Activated CD4-positive, alpha-beta T cell treated with anti-CD3 and anti-CD28 coated beads, Interleukin-2, amount 10 ng/mL, durations not matched to agents 24 days and 14 days (primary cell): Measurements from ENCODE around the gene MYLIP. TPM values are rescaled to one million over a fixed set of nuclear protein-coding genes. Genes with fewer than 3 reads are reported as not detected.
A peak's percentile ranks its signal among the peaks of the same experiment; 100 is the strongest.

Experiments used
- DNase-seq: peaks from one replicate; pipeline ENCODE4 v3.0.0; 2022
- H3K27ac Mint-ChIP-seq: one replicate; pipeline ENCODE4 v1.8.0; 2022; ENCODE audit warnings: mild to moderate bottlenecking, mixed read lengths
- H3K27me3 Mint-ChIP-seq: one replicate; pipeline ENCODE4 v1.8.0; 2022; ENCODE audit warnings: mixed read lengths
- H3K36me3 Mint-ChIP-seq: one replicate; pipeline ENCODE4 v1.8.0; 2022; ENCODE audit warnings: low read depth, mild to moderate bottlenecking, mixed read lengths
- H3K4me1 Mint-ChIP-seq: one replicate; pipeline ENCODE4 v1.8.0; 2021; ENCODE audit warnings: mixed read lengths
- H3K4me3 Mint-ChIP-seq: one replicate; pipeline ENCODE4 v1.8.0; 2022; ENCODE audit warnings: mild to moderate bottlenecking, moderate library complexity, mixed read lengths
- H3K9me3 Mint-ChIP-seq: one replicate; pipeline ENCODE4 v1.8.0; 2021; ENCODE audit warnings: mixed read lengths
- intact Hi-C: fragments of 100-400 bp; cut with micrococcal nuclease; formaldehyde crosslinking; loops from one replicate; pipeline ENCODE4 v1.15.1; 2023
- total RNA-seq: library from RNA; stranded (reverse); gene quantifications from 2 replicates; pipeline ENCODE4 v1.2.3, GENCODE V29; 2022

MYLIP gene
- total RNA-seq, 1 donor from 2014 or later = 18.5 TPM

- Mint-ChIP-seq H3K4me1 (peaks cover 57% of the 10 kb centered on the region), H3K27me3 (no peaks in the 10 kb centered on the region), H3K4me3 (peak overlapping the region; percentile 71), H3K27ac (peak overlapping the region; percentile 93), H3K9me3 (peaks cover 3% of the 10 kb centered on the region), H3K36me3 (peaks cover 46% of the 10 kb centered on the region)
- intact Hi-C loops = loop anchor here (2.0 to 10.0 kb wide), 6 partner anchors 41 to 627 kb away; partner anchors contain the start of gene ATXN1
- no peak for DNase-seq
These were observed 8.5 kb downstream of the MYLIP start for GRCh38 chr6:16137451-16137801.

DNA sequence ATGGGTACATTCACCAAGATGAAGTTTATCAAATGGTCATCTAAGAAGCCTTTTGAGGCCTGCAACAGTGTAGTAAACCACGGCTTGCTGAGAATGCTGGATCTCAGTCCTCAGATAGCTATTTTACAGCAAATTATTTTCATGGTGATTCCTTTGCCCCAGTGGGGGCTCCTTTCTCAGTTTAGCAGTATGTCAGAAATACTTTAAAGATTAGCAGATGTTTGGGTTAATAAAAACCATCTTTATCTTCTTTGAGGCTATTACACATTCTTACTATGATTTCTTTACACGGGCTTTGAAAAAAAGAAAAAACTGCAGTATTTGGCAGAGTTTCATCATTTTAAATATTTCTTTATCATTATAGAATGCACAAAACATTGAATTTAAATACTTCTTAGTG, 10.7 kb downstream of the MYLIP start:
- Mint-ChIP-seq H3K36me3 (peaks cover 50% of the 10 kb centered on the region), H3K27me3 (no peaks in the 10 kb centered on the region), H3K4me3 (no peak overlapping the region), H3K9me3 (peaks cover 3% of the 10 kb centered on the region), H3K4me1 (peaks cover 40% of the 10 kb centered on the region), H3K27ac (no peak overlapping the region)
- intact Hi-C loops = loop anchor here (5.0 to 10.0 kb wide), 3 partner anchors 183 to 625 kb away; partner anchors contain the start of gene ATXN1
- DNase-seq = no peak

DNA sequence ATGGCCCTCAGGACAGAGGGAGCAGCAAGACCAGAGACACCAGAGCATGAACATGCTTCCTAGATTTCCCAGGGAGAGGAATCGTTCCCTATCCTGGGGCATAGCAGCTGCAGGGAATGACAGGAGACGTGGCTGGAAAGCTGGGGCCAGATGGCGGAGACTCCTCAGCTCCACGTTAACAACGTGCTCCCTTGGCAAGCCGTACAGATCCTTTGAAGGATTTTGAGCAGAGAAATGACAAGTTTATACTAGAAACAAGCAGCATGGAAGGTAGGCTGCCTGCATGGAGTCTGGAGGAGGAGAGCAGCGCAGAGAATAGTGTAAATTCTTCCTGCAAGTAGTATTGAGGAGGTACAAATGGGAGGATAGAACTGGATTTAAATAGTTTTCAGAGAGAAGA, 11.7 kb downstream of the MYLIP start:
- no peak for DNase-seq
- H3K9me3 Mint-ChIP-seq = peaks cover 3% of the 10 kb centered on the region
- no peak overlapping the region for H3K27ac Mint-ChIP-seq
- peaks cover 55% of the 10 kb centered on the region for H3K36me3 Mint-ChIP-seq
- peaks cover 32% of the 10 kb centered on the region for H3K4me1 Mint-ChIP-seq
- H3K27me3 Mint-ChIP-seq = no peaks in the 10 kb centered on the region
- intact Hi-C loops = no loop called here
- H3K4me3 Mint-ChIP-seq = no peak overlapping the region

DNA sequence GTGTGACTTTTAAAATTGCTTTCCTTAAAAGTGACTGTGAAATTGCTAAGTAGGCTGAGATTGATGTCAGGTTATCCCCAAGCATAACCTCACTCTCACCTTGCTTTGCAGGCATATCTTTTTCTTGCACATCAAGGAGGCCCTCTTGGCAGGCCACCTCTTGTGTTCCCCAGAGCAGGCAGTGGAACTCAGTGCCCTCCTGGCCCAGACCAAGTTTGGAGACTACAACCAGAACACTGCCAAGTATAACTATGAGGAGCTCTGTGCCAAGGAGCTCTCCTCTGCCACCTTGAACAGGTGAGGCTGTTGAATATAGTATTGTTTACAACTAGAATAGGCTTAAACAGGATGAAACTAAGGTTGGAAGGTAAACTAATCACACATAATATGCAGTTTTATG, 12.6 kb downstream of the MYLIP start:
- Mint-ChIP-seq H3K4me3 (no peak overlapping the region), H3K36me3 (peaks cover 63% of the 10 kb centered on the region), H3K9me3 (peaks cover 3% of the 10 kb centered on the region), H3K27me3 (no peaks in the 10 kb centered on the region), H3K27ac (no peak overlapping the region), H3K4me1 (peaks cover 26% of the 10 kb centered on the region)
- no peak for DNase-seq
- intact Hi-C loops = no loop called here

GRCh38 chr6:16145038-16145437, 16.2 kb downstream of the MYLIP start:
- DNase-seq = no peak
- Mint-ChIP-seq H3K9me3 (peaks cover 3% of the 10 kb centered on the region), H3K27ac (no peak overlapping the region), H3K4me1 (peaks cover 11% of the 10 kb centered on the region), H3K4me3 (no peak overlapping the region), H3K27me3 (no peaks in the 10 kb centered on the region), H3K36me3 (peaks cover 83% of the 10 kb centered on the region)
- intact Hi-C loops = no loop called here

- Mint-ChIP-seq H3K36me3 (peaks cover 82% of the 10 kb centered on the region), H3K9me3 (peaks cover 3% of the 10 kb centered on the region), H3K4me1 (peaks cover 7% of the 10 kb centered on the region), H3K27ac (no peak overlapping the region), H3K27me3 (no peaks in the 10 kb centered on the region), H3K4me3 (no peak overlapping the region)
- no peak for DNase-seq
- intact Hi-C loops = no loop called here
These were observed 17.1 kb downstream of the MYLIP start for GRCh38 chr6:16146028-16146427.

- Mint-ChIP-seq H3K27ac (no peak overlapping the region), H3K4me1 (peaks cover 7% of the 10 kb centered on the region), H3K9me3 (peaks cover 3% of the 10 kb centered on the region), H3K36me3 (peaks cover 83% of the 10 kb centered on the region), H3K4me3 (no peak overlapping the region), H3K27me3 (no peaks in the 10 kb centered on the region)
- intact Hi-C loops = no loop called here
- no peak for DNase-seq
These were observed 17.7 kb downstream of the MYLIP start for GRCh38 chr6:16146527-16146955.

DNA sequence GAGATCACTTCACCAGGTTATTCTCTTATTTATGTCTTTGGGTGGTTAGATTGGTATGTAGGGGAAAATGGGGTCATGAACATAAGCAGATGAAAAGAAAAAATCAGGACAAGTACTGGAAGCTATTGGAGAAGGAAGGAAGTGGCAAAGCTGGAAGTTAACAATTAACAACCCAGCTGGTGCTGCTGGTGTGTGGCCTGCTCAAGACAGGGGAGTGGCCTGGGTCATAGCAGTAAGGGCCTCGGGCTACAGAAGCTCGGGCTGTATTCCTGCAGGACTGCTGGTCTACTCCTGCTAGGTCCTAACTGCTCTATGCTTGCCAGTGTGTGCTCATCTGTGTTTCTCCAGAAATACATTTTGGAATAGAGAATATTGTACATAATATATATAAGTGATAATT, 19.6 kb downstream of the MYLIP start:
- Mint-ChIP-seq H3K9me3 (no peaks in the 10 kb centered on the region), H3K36me3 (peaks cover 80% of the 10 kb centered on the region), H3K4me3 (no peak overlapping the region), H3K4me1 (peaks cover 9% of the 10 kb centered on the region), H3K27ac (no peak overlapping the region), H3K27me3 (no peaks in the 10 kb centered on the region)
- no peak for DNase-seq
- intact Hi-C loops = no loop called here

DNA sequence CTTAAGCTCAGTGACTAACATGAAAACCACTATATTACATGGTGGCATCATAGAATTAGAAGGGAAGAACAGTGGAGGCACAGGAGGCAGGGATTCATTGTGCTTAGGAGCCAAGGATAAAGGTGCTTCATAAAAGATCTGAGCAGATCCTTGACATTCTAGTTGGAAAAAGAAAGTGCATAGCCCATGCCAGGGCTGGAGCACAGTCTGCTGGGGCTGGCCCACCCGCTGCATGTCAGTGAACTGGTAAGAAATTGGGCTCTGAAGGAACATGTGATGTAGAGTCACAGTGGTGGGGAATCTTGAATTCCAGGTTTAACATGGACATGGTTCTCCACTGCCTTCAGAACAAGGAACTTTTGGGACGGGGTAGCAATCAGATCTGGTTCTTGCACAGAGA, 20.4 kb downstream of the MYLIP start:
- H3K36me3 Mint-ChIP-seq = peaks cover 79% of the 10 kb centered on the region
- no peak overlapping the region for H3K27ac Mint-ChIP-seq
- no peak overlapping the region for H3K4me3 Mint-ChIP-seq
- no peaks in the 10 kb centered on the region for H3K9me3 Mint-ChIP-seq
- H3K27me3 Mint-ChIP-seq = no peaks in the 10 kb centered on the region
- H3K4me1 Mint-ChIP-seq = peaks cover 9% of the 10 kb centered on the region
- DNase-seq = no peak
- intact Hi-C loops = no loop called here

DNA sequence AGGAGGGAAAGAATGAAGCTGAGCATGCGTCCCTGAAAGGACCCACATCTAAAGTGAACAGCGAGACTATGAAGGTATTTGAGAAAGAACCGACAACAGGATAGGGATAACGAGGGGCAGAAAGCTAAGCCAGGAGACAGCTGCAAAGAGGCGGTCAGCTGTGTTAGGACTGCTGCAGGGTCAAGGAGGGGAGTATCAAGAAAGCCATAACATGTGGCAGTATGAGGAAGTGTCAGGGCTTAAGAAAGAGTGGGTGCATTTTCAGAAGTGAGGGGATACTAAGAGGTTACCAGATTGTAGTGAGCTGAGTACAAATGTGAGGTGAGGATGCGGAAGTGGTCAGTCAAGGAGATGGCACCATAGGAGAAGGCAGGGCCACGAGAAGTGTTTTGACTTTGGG, 21.2 kb downstream of the MYLIP start:
- no peaks in the 10 kb centered on the region for H3K27me3 Mint-ChIP-seq

DNA sequence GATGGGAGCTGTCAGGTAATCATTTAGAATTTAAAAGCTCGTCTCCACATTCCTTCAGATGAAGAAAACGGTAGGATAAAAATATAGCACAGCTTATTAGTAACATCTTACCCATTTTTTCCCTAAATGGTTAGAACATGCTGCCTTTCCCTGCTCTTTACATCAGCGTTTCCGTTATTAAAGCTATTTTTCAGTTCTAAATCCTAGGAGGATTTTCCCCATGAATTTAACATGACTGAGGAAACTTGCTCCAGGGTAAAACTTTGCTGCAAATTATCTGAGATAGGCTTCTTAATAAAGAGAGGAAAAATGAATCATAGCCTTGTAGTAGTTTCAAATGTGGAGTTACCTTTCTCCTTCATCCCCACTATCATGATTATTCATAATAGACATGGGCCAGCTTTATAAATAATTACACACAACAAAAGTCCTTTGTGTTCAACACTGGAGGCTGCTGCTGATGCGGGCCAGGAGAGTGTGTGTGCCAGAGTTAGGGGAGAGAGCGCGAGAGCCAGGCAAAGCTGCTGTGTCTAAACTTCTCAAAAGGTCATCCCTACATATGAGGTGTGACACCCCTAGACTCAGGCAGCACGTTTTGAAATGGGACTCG, 24.4 kb downstream of the MYLIP start:
- Mint-ChIP-seq H3K36me3 (peaks cover 75% of the 10 kb centered on the region), H3K27ac (no peak overlapping the region), H3K27me3 (no peaks in the 10 kb centered on the region), H3K9me3 (no peaks in the 10 kb centered on the region), H3K4me1 (peaks cover 4% of the 10 kb centered on the region), H3K4me3 (no peak overlapping the region)
- DNase-seq = no peak
- intact Hi-C loops = no loop called here

More for the DNA sequence above, 21.2 kb downstream of the MYLIP start:
- H3K4me3 Mint-ChIP-seq = no peak overlapping the region
- no peak overlapping the region for H3K27ac Mint-ChIP-seq
- H3K36me3 Mint-ChIP-seq = peaks cover 80% of the 10 kb centered on the region
- no peaks in the 10 kb centered on the region for H3K9me3 Mint-ChIP-seq
- H3K4me1 Mint-ChIP-seq = peaks cover 9% of the 10 kb centered on the region
- intact Hi-C loops = no loop called here
- no peak for DNase-seq

DNA sequence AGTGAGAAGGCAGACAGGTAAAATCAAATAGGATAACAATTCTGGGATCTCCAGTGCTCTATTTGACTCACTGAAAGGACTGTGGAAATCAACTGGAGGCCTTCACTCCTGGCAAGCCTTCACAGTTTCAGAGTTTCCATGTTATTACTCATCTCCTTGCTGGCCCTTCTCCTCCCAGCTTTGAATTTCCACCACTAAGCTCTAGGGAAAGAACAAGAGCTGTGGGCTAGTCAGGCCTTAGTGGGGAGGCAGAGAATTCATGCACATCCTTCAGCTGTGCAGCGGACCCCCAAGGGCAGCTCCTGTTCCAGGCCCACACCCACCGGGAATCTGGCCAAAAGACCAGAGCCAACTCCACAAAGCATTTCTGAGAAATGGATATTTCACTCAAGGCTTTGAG, 26.0 kb downstream of the MYLIP start:
- Mint-ChIP-seq H3K4me3 (no peak overlapping the region), H3K9me3 (no peaks in the 10 kb centered on the region), H3K27ac (no peak overlapping the region), H3K27me3 (no peaks in the 10 kb centered on the region), H3K36me3 (peaks cover 62% of the 10 kb centered on the region), H3K4me1 (peaks cover 2% of the 10 kb centered on the region)
- DNase-seq = no peak
- intact Hi-C loops = no loop called here

GRCh38 chr6:16157492-16157891, 28.6 kb downstream of the MYLIP start:
- Mint-ChIP-seq H3K27ac (no peak overlapping the region), H3K4me1 (peaks cover 9% of the 10 kb centered on the region), H3K4me3 (no peak overlapping the region), H3K9me3 (no peaks in the 10 kb centered on the region), H3K27me3 (no peaks in the 10 kb centered on the region), H3K36me3 (peaks cover 43% of the 10 kb centered on the region)
- intact Hi-C loops = no loop called here
- DNase-seq = no peak

GRCh38 chr6:16157909-16158308, 29.0 kb downstream of the MYLIP start:
- DNase-seq = no peak
- intact Hi-C loops = no loop called here
- Mint-ChIP-seq H3K4me3 (no peak overlapping the region), H3K4me1 (peaks cover 9% of the 10 kb centered on the region), H3K9me3 (no peaks in the 10 kb centered on the region), H3K27me3 (no peaks in the 10 kb centered on the region), H3K36me3 (peaks cover 39% of the 10 kb centered on the region), H3K27ac (no peak overlapping the region)

GRCh38 chr6:16158943-16159557, 30.2 kb downstream of the MYLIP start:
- Mint-ChIP-seq H3K36me3 (peaks cover 32% of the 10 kb centered on the region), H3K27ac (no peak overlapping the region), H3K27me3 (no peaks in the 10 kb centered on the region), H3K9me3 (no peaks in the 10 kb centered on the region), H3K4me3 (no peak overlapping the region), H3K4me1 (peaks cover 20% of the 10 kb centered on the region)
- DNase-seq = no peak
- intact Hi-C loops = no loop called here
